Measurements from ENCODE around the gene PRDM7. TPM values are rescaled to one million over a fixed set of nuclear protein-coding genes. Genes with fewer than 3 reads are reported as not detected.

PRDM7 gene
- total RNA-seq, 1 experiment from 2014 or later, result not detected

GRCh38 chr16:90083139-90083538 is 6.0 kb upstream of the PRDM7 start:
- H2AFZ ChIP-seq (ENCODE audit: low read length), result no peak overlapping the region
- no peak overlapping the region for H4K5ac ChIP-seq (ENCODE audit: insufficient read length, low read depth, low read length)
- H3K9me3 Mint-ChIP-seq, result peaks cover 12 to 13% of the 10 kb centered on the region in 2 experiments
- no CpG with 5 or more reads among the region's 8 CpGs for WGBS (ENCODE audit: extremely low coverage, insufficient read length, low lambda C conversion rate)
- no peak overlapping the region for H4K91ac ChIP-seq (ENCODE audit: insufficient read length, low read depth, low read length)
- H4K8ac ChIP-seq (replicated peaks; ENCODE audit: insufficient read length, low read depth, low read length), result no peak overlapping the region
- no peaks in the 10 kb centered on the region for H3K4me1 ChIP-seq (ENCODE audit: insufficient read depth, low read length)
- H2BK20ac ChIP-seq (ENCODE audit: low read depth, low read length, poor library complexity, severe bottlenecking), result no peak overlapping the region
- H2BK15ac ChIP-seq (ENCODE audit: low read depth, low read length), result no peak overlapping the region
- no peak overlapping the region for H3K18ac ChIP-seq (ENCODE audit: insufficient read length, low read depth, low read length)
- no peaks in the 10 kb centered on the region for H3K9me3 ChIP-seq (ENCODE audit: control insufficient read depth, low read depth, low read length)
- no peak overlapping the region for H2BK5ac ChIP-seq (ENCODE audit: insufficient read length, low read length)
- no peak overlapping the region for H3K27ac ChIP-seq (ENCODE audit: insufficient read length, low read depth, low read length)
- peaks cover 0 to 5% (median 1%) of the 10 kb centered on the region in 3 experiments; a peak in 2 of 7 replicates for H3K36me3 Mint-ChIP-seq (ENCODE audit: insufficient read depth in 1 of 3, low read depth in 3 of 3)
- no peaks in the 10 kb centered on the region for H3K23me2 ChIP-seq (ENCODE audit: insufficient read length, low read depth, low read length, poor library complexity, severe bottlenecking)
- no peak overlapping the region for H3K14ac ChIP-seq (ENCODE audit: insufficient read depth, low read length)
- H3K23ac ChIP-seq (ENCODE audit: insufficient read length, low read depth, low read length), result no peak overlapping the region
- H3K4me3 Mint-ChIP-seq, result no peak overlapping the region
- no peak overlapping the region for H2AK5ac ChIP-seq (ENCODE audit: insufficient read length, low read length)
- DNase-seq, result no peak
- H3K56ac ChIP-seq (ENCODE audit: insufficient read length, low read depth, low read length), result no peak overlapping the region
- H3T11ph ChIP-seq (ENCODE audit: low read length), result no peak overlapping the region
- no peaks in the 10 kb centered on the region for H3K79me2 ChIP-seq (ENCODE audit: insufficient read depth, low read length)
- H3K4ac ChIP-seq (ENCODE audit: low read depth, low read length), result no peak overlapping the region
- peaks cover 9 to 13% of the 10 kb centered on the region in 2 experiments for H3K4me1 Mint-ChIP-seq
- no peak overlapping the region for H2BK12ac ChIP-seq (ENCODE audit: insufficient read length, low read depth, low read length)
- H2BK120ac ChIP-seq (ENCODE audit: low read depth, low read length, poor library complexity, severe bottlenecking), result no peak overlapping the region
- no peaks in the 10 kb centered on the region for H3K79me1 ChIP-seq (ENCODE audit: insufficient read depth, low read depth, low read length, poor library complexity, severe bottlenecking)
- H3K4me2 ChIP-seq (ENCODE audit: insufficient read depth, insufficient read length, low read length), result no peak overlapping the region
- no peaks in the 10 kb centered on the region for H4K20me1 ChIP-seq (ENCODE audit: control insufficient read depth, insufficient read depth, insufficient read length)
- no peak overlapping the region for H3K9ac ChIP-seq (ENCODE audit: extremely low read depth, insufficient read length, low read length)
- peaks cover 36% of the 10 kb centered on the region for H3K27me3 Mint-ChIP-seq (ENCODE audit: low read depth)
- TF ChIP-seq CTCF (conservative IDR thresholded peaks at IDR 0.05), result no peak
- no peaks in the 10 kb centered on the region for H3K27me3 ChIP-seq (ENCODE audit: insufficient read depth, low read length)
- H3K27ac Mint-ChIP-seq, result no peak overlapping the region

Measured in H9 (cell line).